Trophoblast cell (in vitro differentiated cells and primary cell): ENCODE measurements around the gene ASB18.
A peak's percentile ranks its signal among the peaks of the same experiment; 100 is the strongest.

Experiments used
- DNase-seq, 2 donors: peaks; one replicate each; pipeline ENCODE4 v3.0.0-alpha.2; 2016
- H2AFZ ChIP-seq: 2 replicates; pipeline ENCODE4 v1.6.1; 2013; ENCODE audit warnings: low read length, moderate library complexity, mild to moderate bottlenecking; ENCODE audit not compliant: insufficient read depth, poor library complexity
- H2AK5ac ChIP-seq: 2 replicates; pipeline ENCODE4 v1.6.1; 2013; ENCODE audit warnings: mild to moderate bottlenecking, low read length
- H2BK120ac ChIP-seq: 2 replicates; pipeline ENCODE4 v1.6.1; 2013; ENCODE audit warnings: low read length, mild to moderate bottlenecking, moderate library complexity; ENCODE audit not compliant: insufficient read depth, poor library complexity
- H2BK12ac ChIP-seq: 2 replicates; pipeline ENCODE4 v1.6.1; 2013; ENCODE audit warnings: mild to moderate bottlenecking, low read length, moderate library complexity
- H2BK5ac ChIP-seq: 2 replicates; pipeline ENCODE4 v1.6.1; 2013; ENCODE audit warnings: low read length, low read depth, moderate library complexity, mild to moderate bottlenecking; ENCODE audit not compliant: poor library complexity
- H3K14ac ChIP-seq: 2 replicates; pipeline ENCODE4 v1.6.1; 2013; ENCODE audit warnings: mild to moderate bottlenecking, low read length
- H3K18ac ChIP-seq: 2 replicates; pipeline ENCODE4 v1.6.1; 2013; ENCODE audit warnings: mild to moderate bottlenecking, low read length
- H3K23ac ChIP-seq: 2 replicates; pipeline ENCODE4 v1.6.1; 2013; ENCODE audit warnings: low read length
- H3K27ac ChIP-seq: 2 replicates; pipeline ENCODE4 v1.5.1; 2013; ENCODE audit warnings: low read depth, mild to moderate bottlenecking, inconsistent platforms, low read length, moderate library complexity
- H3K27me3 ChIP-seq: 2 replicates; pipeline ENCODE4 v1.6.1; 2013; ENCODE audit warnings: inconsistent platforms, mild to moderate bottlenecking, low read length, moderate library complexity; ENCODE audit not compliant: insufficient read depth
- H3K36me3 ChIP-seq, 2 experiments: 1 replicate in 1 of 2; 2 replicates in 1 of 2; pipeline ENCODE4 v1.6.1; 2013; ENCODE audit warnings: low read length in 2 of 2, mild to moderate bottlenecking in 2 of 2, moderate library complexity in 1 of 2; ENCODE audit not compliant: insufficient read depth in 2 of 2, control insufficient read depth in 1 of 2
- H3K4ac ChIP-seq: 2 replicates; pipeline ENCODE4 v1.6.1; 2013; ENCODE audit warnings: low read depth, mild to moderate bottlenecking, low read length, moderate library complexity
- H3K4me1 ChIP-seq, 2 experiments: 1 replicate in 1 of 2; 2 replicates in 1 of 2; pipeline ENCODE4 v1.6.1; 2013; ENCODE audit warnings: low read length in 2 of 2, mild to moderate bottlenecking in 2 of 2, moderate library complexity in 1 of 2; ENCODE audit not compliant: insufficient read depth in 2 of 2, control insufficient read depth in 1 of 2
- H3K4me2 ChIP-seq: 2 replicates; pipeline ENCODE4 v1.6.1; 2013; ENCODE audit warnings: inconsistent platforms, mild to moderate bottlenecking, low read length, moderate library complexity
- H3K4me3 ChIP-seq: 2 replicates; pipeline ENCODE4 v1.5.1; 2013; ENCODE audit warnings: mild to moderate bottlenecking, low read depth, low read length, inconsistent platforms
- H3K79me1 ChIP-seq: one replicate; pipeline ENCODE4 v1.6.1; 2013; ENCODE audit warnings: low read length
- H3K79me2 ChIP-seq: 2 replicates; pipeline ENCODE4 v1.6.1; 2013; ENCODE audit warnings: low read length, mild to moderate bottlenecking; ENCODE audit not compliant: control insufficient read depth, insufficient read depth, poor library complexity
- H3K9ac ChIP-seq: 2 replicates; pipeline ENCODE4 v1.6.1; 2013; ENCODE audit warnings: mild to moderate bottlenecking, low read length
- H3K9me3 ChIP-seq: 2 replicates; pipeline ENCODE4 v1.6.1; 2013; ENCODE audit warnings: low read depth, mild to moderate bottlenecking, control low read depth, inconsistent platforms, low read length; ENCODE audit not compliant: insufficient read depth
- H4K12ac ChIP-seq: 2 replicates; pipeline ENCODE4 v1.6.1; 2013; ENCODE audit warnings: low read depth, mild to moderate bottlenecking, low read length, moderate library complexity
- H4K8ac ChIP-seq: 2 replicates; pipeline ENCODE4 v1.6.1; 2013; ENCODE audit warnings: low read depth, mild to moderate bottlenecking, low read length, moderate library complexity
- H4K91ac ChIP-seq: one replicate; pipeline ENCODE4 v1.6.1; 2013; ENCODE audit warnings: low read depth, mild to moderate bottlenecking, low read length, moderate library complexity
- WGBS: extraction: QIAGEN DNeasy Blood & Tissue Kit; methylation state at CpG from one replicate; pipeline ENCODE4 v1.1.7; 2013; ENCODE audit warnings: missing lambda C conversion rate; ENCODE audit not compliant: insufficient read length, insufficient coverage; ENCODE audit errors: extremely low coverage; 5-methylcytosine and 5-hydroxymethylcytosine counted together

ASB18 gene

GRCh38 chr2:236209535-236209934 is 54.7 kb downstream of the ASB18 start:
- peaks cover 5% of the 10 kb centered on the region for H3K9me3 ChIP-seq
- no peak overlapping the region for H2BK120ac ChIP-seq
- H3K27ac ChIP-seq: no peak overlapping the region
- H4K8ac ChIP-seq: no peak overlapping the region
- H3K4me3 ChIP-seq: no peak overlapping the region
- H3K27me3 ChIP-seq: no peaks in the 10 kb centered on the region
- H4K91ac ChIP-seq: no peak overlapping the region
- no peak overlapping the region for H3K9ac ChIP-seq
- no peak overlapping the region for H3K4me2 ChIP-seq
- H3K79me1 ChIP-seq: no peaks in the 10 kb centered on the region
- no peak overlapping the region for H2BK5ac ChIP-seq
- no peak overlapping the region for H3K4ac ChIP-seq
- no peak overlapping the region for H2AFZ ChIP-seq
- H2BK12ac ChIP-seq: no peak overlapping the region
- no peak overlapping the region for H3K23ac ChIP-seq
- H3K79me2 ChIP-seq: no peaks in the 10 kb centered on the region
- peak in 1 of 2 donors; percentile 4 for DNase-seq
- H3K18ac ChIP-seq: no peak overlapping the region
- no peak overlapping the region for H4K12ac ChIP-seq
- peaks cover 0 to 7% of the 10 kb centered on the region in 2 experiments for H3K4me1 ChIP-seq
- H2AK5ac ChIP-seq: no peak overlapping the region
- H3K14ac ChIP-seq: no peak overlapping the region
- H3K36me3 ChIP-seq: no peaks in the 10 kb centered on the region
- no CpG with 5 or more reads among the region's 6 CpGs for WGBS

- Histone ChIP-seq H2BK12ac (no peak overlapping the region), H3K79me2 (no peaks in the 10 kb centered on the region), H4K8ac (no peak overlapping the region), H3K79me1 (no peaks in the 10 kb centered on the region), H3K9ac (no peak overlapping the region), H3K27me3 (no peaks in the 10 kb centered on the region), H3K14ac (no peak overlapping the region), H2BK5ac (no peak overlapping the region), H3K4me3 (no peak overlapping the region), H2AK5ac (no peak overlapping the region), H4K91ac (no peak overlapping the region), H3K18ac (no peak overlapping the region), H3K4me1 (peaks cover 0 to 7% of the 10 kb centered on the region in 2 experiments), H3K23ac (no peak overlapping the region), H3K4me2 (no peak overlapping the region), H3K4ac (no peak overlapping the region), H2AFZ (no peak overlapping the region), H3K9me3 (peaks cover 5% of the 10 kb centered on the region), H4K12ac (no peak overlapping the region), H2BK120ac (no peak overlapping the region), H3K27ac (no peak overlapping the region), H3K36me3 (no peaks in the 10 kb centered on the region)
- DNase-seq: no peak
- no CpG with 5 or more reads among the region's 28 CpGs for WGBS
These were observed 55.9 kb downstream of the ASB18 start for GRCh38 chr2:236208019-236208926.

DNA sequence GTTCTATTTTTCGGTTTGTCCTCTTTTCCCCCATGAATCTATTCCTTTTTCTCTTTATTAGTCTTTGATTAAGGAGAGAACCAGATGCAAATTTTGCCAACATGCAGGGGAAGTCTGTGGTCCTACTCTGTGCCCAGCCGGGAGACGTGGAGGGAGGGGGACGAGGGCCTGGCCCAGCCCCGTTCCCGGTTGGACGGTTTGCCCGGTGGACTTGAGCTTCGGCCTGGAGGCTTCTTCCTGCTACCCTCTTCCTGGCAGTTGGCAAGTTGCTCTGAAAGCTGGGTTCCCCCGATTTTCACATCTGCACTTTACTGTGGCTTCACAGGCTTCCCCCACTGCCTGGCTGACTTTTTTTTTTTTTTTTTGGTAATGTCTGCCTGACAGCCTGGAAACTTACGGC is 56.7 kb downstream of the ASB18 start:
- no peak overlapping the region for H4K12ac ChIP-seq
- H3K36me3 ChIP-seq: no peaks in the 10 kb centered on the region
- no peak overlapping the region for H4K8ac ChIP-seq
- no peak overlapping the region for H2AK5ac ChIP-seq
- H3K4me1 ChIP-seq: peaks cover 0 to 7% of the 10 kb centered on the region in 2 experiments
- H3K4ac ChIP-seq: no peak overlapping the region
- H3K79me1 ChIP-seq: no peaks in the 10 kb centered on the region
- no peaks in the 10 kb centered on the region for H3K27me3 ChIP-seq
- no peak overlapping the region for H3K18ac ChIP-seq
- H3K9ac ChIP-seq: no peak overlapping the region
- H2BK5ac ChIP-seq: no peak overlapping the region
- no CpG with 5 or more reads among the region's 11 CpGs for WGBS
- no peaks in the 10 kb centered on the region for H3K79me2 ChIP-seq
- no peak overlapping the region for H2BK12ac ChIP-seq
- H3K14ac ChIP-seq: no peak overlapping the region
- no peak overlapping the region for H3K4me3 ChIP-seq
- H4K91ac ChIP-seq: no peak overlapping the region
- H3K27ac ChIP-seq: no peak overlapping the region
- no peak for DNase-seq
- H2BK120ac ChIP-seq: no peak overlapping the region
- no peak overlapping the region for H3K4me2 ChIP-seq
- H3K23ac ChIP-seq: no peak overlapping the region
- H3K9me3 ChIP-seq: peaks cover 5% of the 10 kb centered on the region
- H2AFZ ChIP-seq: no peak overlapping the region

- Histone ChIP-seq H4K8ac (no peak overlapping the region), H2BK12ac (no peak overlapping the region), H2AFZ (no peak overlapping the region), H2AK5ac (no peak overlapping the region), H3K27me3 (no peaks in the 10 kb centered on the region), H3K79me2 (no peaks in the 10 kb centered on the region), H3K36me3 (no peaks in the 10 kb centered on the region), H3K4me1 (peaks cover 0 to 7% of the 10 kb centered on the region in 2 experiments), H3K14ac (no peak overlapping the region), H3K4me3 (no peak overlapping the region), H4K91ac (no peak overlapping the region), H3K27ac (no peak overlapping the region), H2BK5ac (no peak overlapping the region), H3K79me1 (no peaks in the 10 kb centered on the region), H3K18ac (no peak overlapping the region), H3K9ac (no peak overlapping the region), H3K4me2 (no peak overlapping the region), H3K23ac (no peak overlapping the region), H3K9me3 (peaks cover 5% of the 10 kb centered on the region), H2BK120ac (no peak overlapping the region), H4K12ac (no peak overlapping the region), H3K4ac (no peak overlapping the region)
- no peak for DNase-seq
- no CpG with 5 or more reads among the region's 2 CpGs for WGBS
These were observed 58.1 kb downstream of the ASB18 start for GRCh38 chr2:236205867-236206645.
